Neural cell (in vitro differentiated cells): ENCODE results near the gene P2RY14. TPM values are rescaled to one million over a fixed set of nuclear protein-coding genes. Genes with fewer than 3 reads are reported as not detected.

Experiments used
- H2AFZ ChIP-seq: fragments of 200-600, 300-800 bp; sonication (generic), shearing (Covaris generic); 2 replicates; pipeline ENCODE4 v1.6.0; 2014; ENCODE audit warnings: low read depth, mild to moderate bottlenecking, antibody characterized with exemption, low read length, moderate library complexity
- H3F3A ChIP-seq: fragments of 200-600 bp; shearing (Covaris generic); 2 replicates; pipeline ENCODE4 v1.6.1; 2016; ENCODE audit warnings: mild to moderate bottlenecking, moderate library complexity, mixed read lengths, antibody characterized with exemption, low read length; ENCODE audit not compliant: insufficient read depth, poor library complexity, severe bottlenecking
- H3K27ac ChIP-seq: fragments of 200-600, 300-800 bp; sonication (generic), shearing (Covaris generic); 2 replicates; pipeline ENCODE4 v1.5.1; 2014; ENCODE audit warnings: mild to moderate bottlenecking, low read length, moderate library complexity
- H3K27me3 ChIP-seq: fragments of 300-800, 200-600 bp; sonication (generic), shearing (Covaris generic); 2 replicates; pipeline ENCODE4 v1.6.0; 2014; ENCODE audit warnings: mild to moderate bottlenecking, low read depth, low read length, moderate library complexity; ENCODE audit not compliant: insufficient read depth
- H3K36me3 ChIP-seq: fragments of 300-800, 200-600 bp; sonication (generic), shearing (Covaris generic); 2 replicates; pipeline ENCODE4 v1.5.1; 2014; ENCODE audit warnings: mild to moderate bottlenecking, antibody characterized with exemption, low read length, moderate library complexity; ENCODE audit not compliant: insufficient read depth
- H3K4me2 ChIP-seq: fragments of 300-800, 200-600 bp; sonication (generic), shearing (Covaris generic); 2 replicates; pipeline ENCODE4 v1.6.0; 2014; ENCODE audit warnings: mild to moderate bottlenecking, low read length
- H3K4me3 ChIP-seq: fragments of 300-800, 200-600 bp; sonication (generic), shearing (Covaris generic); 2 replicates; pipeline ENCODE4 v1.5.1; 2014; ENCODE audit warnings: mild to moderate bottlenecking, low read length, moderate library complexity
- H3K79me2 ChIP-seq: fragments of 200-600 bp; shearing (Covaris generic); replicated peaks from 2 replicates; pipeline ENCODE4 v1.6.0; 2014; ENCODE audit warnings: mild to moderate bottlenecking, low read length, moderate library complexity; ENCODE audit not compliant: insufficient read depth
- H3K9ac ChIP-seq: fragments of 300-800, 200-600 bp; sonication (generic), shearing (Covaris generic); 2 replicates; pipeline ENCODE4 v1.6.1; 2016; ENCODE audit warnings: mild to moderate bottlenecking, low read length, mixed read lengths
- H3K9me2 ChIP-seq: fragments of 200-600 bp; shearing (Covaris generic); 2 replicates; pipeline ENCODE4 v1.6.1; 2016; ENCODE audit warnings: mild to moderate bottlenecking, low read length, mixed read lengths; ENCODE audit not compliant: insufficient read depth
- H3K9me3 ChIP-seq: fragments of 200-600, 300-800 bp; sonication (generic), shearing (Covaris generic); 2 replicates; pipeline ENCODE4 v1.6.1; 2016; ENCODE audit warnings: mild to moderate bottlenecking, mixed run types, low read length, moderate library complexity, mixed read lengths
- H4K20me1 ChIP-seq: fragments of 200-600 bp; shearing (Covaris generic); 2 replicates; pipeline ENCODE4 v1.6.1; 2016; ENCODE audit warnings: mild to moderate bottlenecking, mixed run types; ENCODE audit not compliant: insufficient read depth
- CTCF ChIP-seq: fragments of 450-650 bp; IDR thresholded peaks from 2 replicates; pipeline ENCODE4 v1.5.1; 2014; ENCODE audit warnings: antibody characterized with exemption, mild to moderate bottlenecking, moderate library complexity; ENCODE audit not compliant: poor library complexity, severe bottlenecking
- EP300 ChIP-seq: fragments of 450-650 bp; conservative IDR thresholded peaks from 2 replicates; pipeline ENCODE4 v1.6.1; 2014; ENCODE audit warnings: antibody characterized with exemption, mild to moderate bottlenecking, moderate library complexity; ENCODE audit not compliant: poor library complexity, severe bottlenecking
- EZH2 ChIP-seq: fragments of 200-600, 300-800 bp; shearing (Covaris generic), sonication (generic); IDR thresholded peaks from 2 replicates; pipeline ENCODE4 v1.6.1; 2014; ENCODE audit warnings: antibody characterized with exemption, low read length, borderline replicate concordance, mild to moderate bottlenecking; ENCODE audit not compliant: insufficient read depth, poor library complexity, severe bottlenecking
- MXI1 ChIP-seq: fragments of 450-650 bp; conservative IDR thresholded peaks from 2 replicates; pipeline ENCODE4 v1.6.1; 2014; ENCODE audit warnings: antibody characterized with exemption, mild to moderate bottlenecking; ENCODE audit not compliant: poor library complexity, severe bottlenecking
- POLR2AphosphoS5 ChIP-seq: IDR thresholded peaks from 2 replicates; pipeline ENCODE4 v1.6.1; 2012
- RAD21 ChIP-seq: fragments of 450-650 bp; conservative IDR thresholded peaks from 2 replicates; pipeline ENCODE4 v1.6.1; 2014; ENCODE audit warnings: antibody characterized with exemption, mild to moderate bottlenecking, moderate library complexity
- REST ChIP-seq: IDR thresholded peaks from 2 replicates; pipeline ENCODE4 v1.6.1; 2012; ENCODE audit warnings: borderline replicate concordance
- SMC3 ChIP-seq: fragments of 450-650 bp; conservative IDR thresholded peaks from 2 replicates; pipeline ENCODE4 v1.6.1; 2014; ENCODE audit warnings: antibody characterized with exemption, mild to moderate bottlenecking, moderate library complexity; ENCODE audit not compliant: poor library complexity
- TAF1 ChIP-seq: IDR thresholded peaks from 2 replicates; pipeline ENCODE4 v1.6.1; 2012; ENCODE audit warnings: low read depth
- polyA plus RNA-seq: library from polyadenylated mRNA; depleted of rRNA; stranded (reverse); fragments of >200 nt; gene quantifications from 2 replicates; pipeline ENCODE4 v1.2.3, GENCODE V29; 2014

Gene P2RY14
- polyA plus RNA-seq, 1 donor from 2014 or later: not detected

- Histone ChIP-seq H3K4me2 (no peak overlapping the region), H3K9me3 (no peaks in the 10 kb centered on the region), H3K9ac (no peak overlapping the region), H3K79me2 (no peaks in the 10 kb centered on the region), H3K27ac (no peak overlapping the region), H3F3A (no peaks in the 10 kb centered on the region), H3K27me3 (no peaks in the 10 kb centered on the region), H2AFZ (no peak overlapping the region), H3K9me2 (no peaks in the 10 kb centered on the region), H4K20me1 (no peaks in the 10 kb centered on the region), H3K4me3 (no peak overlapping the region), H3K36me3 (no peaks in the 10 kb centered on the region)
- no peak for TF ChIP-seq CTCF
- no peak for TF ChIP-seq SMC3
- TF ChIP-seq REST: no peak
- TF ChIP-seq EZH2: no peak
- no peak for TF ChIP-seq EP300
- no peak for TF ChIP-seq TAF1
Observed at GRCh38 chr3:151206201-151206600, 72.1 kb downstream of the P2RY14 start.

- Histone ChIP-seq H3K4me2 (no peak overlapping the region), H3K9me3 (no peaks in the 10 kb centered on the region), H3K36me3 (no peaks in the 10 kb centered on the region), H3K4me3 (no peak overlapping the region), H2AFZ (no peak overlapping the region), H3K79me2 (no peaks in the 10 kb centered on the region), H4K20me1 (no peaks in the 10 kb centered on the region), H3K9ac (no peak overlapping the region), H3K9me2 (no peaks in the 10 kb centered on the region), H3K27ac (no peak overlapping the region), H3K27me3 (no peaks in the 10 kb centered on the region), H3F3A (no peaks in the 10 kb centered on the region)
- TF ChIP-seq POLR2AphosphoS5: no peak
- no peak for TF ChIP-seq MXI1
- TF ChIP-seq TAF1: no peak
- TF ChIP-seq EP300: no peak
- no peak for TF ChIP-seq EZH2
- TF ChIP-seq REST: no peak
- TF ChIP-seq RAD21: no peak
- no peak for TF ChIP-seq CTCF
- no peak for TF ChIP-seq SMC3
Observed at GRCh38 chr3:151205482-151205881, 72.9 kb downstream of the P2RY14 start.
